H9 (cell line): Measurements from ENCODE around the gene ERMN. TPM values are rescaled to one million over a fixed set of nuclear protein-coding genes. Genes with fewer than 3 reads are reported as not detected.

Experiments used
- DNase-seq: peaks from one replicate; pipeline ENCODE4 v3.0.0-alpha.2; 2017
- H2AFZ ChIP-seq: one replicate; pipeline ENCODE4 v1.6.1; 2013; ENCODE audit warnings: mild to moderate bottlenecking, low read length, control low read depth, moderate library complexity
- H2AK5ac ChIP-seq: 2 replicates; pipeline ENCODE4 v1.6.1; 2013; ENCODE audit warnings: low read length, control low read depth, mixed read lengths; ENCODE audit not compliant: insufficient read length
- H2BK120ac ChIP-seq: one replicate; pipeline ENCODE4 v1.6.1; 2013; ENCODE audit warnings: low read depth, mild to moderate bottlenecking, low read length, control low read depth, inconsistent platforms; ENCODE audit not compliant: poor library complexity, severe bottlenecking
- H2BK12ac ChIP-seq: 2 replicates; pipeline ENCODE4 v1.6.1; 2013; ENCODE audit warnings: low read length, control low read depth, mixed read lengths, low read depth; ENCODE audit not compliant: insufficient read length
- H2BK15ac ChIP-seq: 2 replicates; pipeline ENCODE4 v1.6.1; 2013; ENCODE audit warnings: low read depth, low read length, control low read depth
- H2BK20ac ChIP-seq: one replicate; pipeline ENCODE4 v1.6.1; 2013; ENCODE audit warnings: low read depth, mild to moderate bottlenecking, low read length, control low read depth, inconsistent platforms; ENCODE audit not compliant: poor library complexity, severe bottlenecking
- H2BK5ac ChIP-seq: 2 replicates; pipeline ENCODE4 v1.6.1; 2013; ENCODE audit warnings: low read length, control low read depth, mixed read lengths; ENCODE audit not compliant: insufficient read length
- H3K14ac ChIP-seq: 2 replicates; pipeline ENCODE4 v1.6.1; 2013; ENCODE audit warnings: low read length, control low read depth; ENCODE audit not compliant: insufficient read depth
- H3K18ac ChIP-seq: 2 replicates; pipeline ENCODE4 v1.6.1; 2013; ENCODE audit warnings: low read depth, mild to moderate bottlenecking, mixed read lengths, low read length, control low read depth; ENCODE audit not compliant: insufficient read length
- H3K23ac ChIP-seq: 2 replicates; pipeline ENCODE4 v1.6.1; 2013; ENCODE audit warnings: low read length, control low read depth, mixed read lengths, low read depth; ENCODE audit not compliant: insufficient read length
- H3K23me2 ChIP-seq: 2 replicates; pipeline ENCODE4 v1.6.1; 2013; ENCODE audit warnings: low read depth, mild to moderate bottlenecking, mixed read lengths, low read length, control low read depth; ENCODE audit not compliant: insufficient read length, poor library complexity, severe bottlenecking
- H3K27ac ChIP-seq: 2 replicates; pipeline ENCODE4 v1.5.1; 2013; ENCODE audit warnings: low read length, control low read depth, mixed read lengths, low read depth; ENCODE audit not compliant: insufficient read length
- H3K27me3 ChIP-seq: 2 replicates; pipeline ENCODE4 v1.6.1; 2013; ENCODE audit warnings: low read length, control low read depth, inconsistent platforms; ENCODE audit not compliant: insufficient read depth
- H3K4ac ChIP-seq: 2 replicates; pipeline ENCODE4 v1.6.1; 2013; ENCODE audit warnings: low read depth, mild to moderate bottlenecking, control low read depth, inconsistent platforms, low read length, moderate library complexity
- H3K4me1 ChIP-seq: 2 replicates; pipeline ENCODE4 v1.6.1; 2013; ENCODE audit warnings: low read length, control low read depth, inconsistent platforms; ENCODE audit not compliant: insufficient read depth
- H3K4me2 ChIP-seq: 2 replicates; pipeline ENCODE4 v1.6.1; 2013; ENCODE audit warnings: low read length, control low read depth, mixed read lengths; ENCODE audit not compliant: insufficient read length, insufficient read depth
- H3K56ac ChIP-seq: 2 replicates; pipeline ENCODE4 v1.6.1; 2013; ENCODE audit warnings: low read depth, mild to moderate bottlenecking, mixed read lengths, low read length, control low read depth; ENCODE audit not compliant: insufficient read length
- H3K79me1 ChIP-seq: 2 replicates; pipeline ENCODE4 v1.6.1; 2013; ENCODE audit warnings: low read depth, mild to moderate bottlenecking, moderate library complexity, low read length, control low read depth, inconsistent platforms; ENCODE audit not compliant: insufficient read depth, poor library complexity, severe bottlenecking
- H3K79me2 ChIP-seq: 2 replicates; pipeline ENCODE4 v1.6.1; 2013; ENCODE audit warnings: low read length, control low read depth, inconsistent platforms; ENCODE audit not compliant: insufficient read depth
- H3K9ac ChIP-seq: 2 replicates; pipeline ENCODE4 v1.6.1; 2013; ENCODE audit warnings: low read length, control low read depth, mixed read lengths; ENCODE audit not compliant: insufficient read length; ENCODE audit errors: extremely low read depth
- H3K9me3 ChIP-seq: one replicate; pipeline ENCODE4 v1.6.1; 2013; ENCODE audit warnings: low read depth, low read length, inconsistent platforms; ENCODE audit not compliant: control insufficient read depth
- H3T11ph ChIP-seq: one replicate; pipeline ENCODE4 v1.6.1; 2013; ENCODE audit warnings: mild to moderate bottlenecking, low read length, control low read depth, inconsistent platforms
- H4K20me1 ChIP-seq: one replicate; pipeline ENCODE4 v1.6.1; 2013; ENCODE audit not compliant: control insufficient read depth, insufficient read length, insufficient read depth
- H4K5ac ChIP-seq: 2 replicates; pipeline ENCODE4 v1.6.1; 2013; ENCODE audit warnings: low read depth, mild to moderate bottlenecking, mixed read lengths, low read length, control low read depth; ENCODE audit not compliant: insufficient read length
- H4K8ac ChIP-seq: replicated peaks from 2 replicates; pipeline ENCODE4 v1.6.1; 2013; ENCODE audit warnings: low read length, control low read depth, mixed read lengths, low read depth; ENCODE audit not compliant: insufficient read length
- H4K91ac ChIP-seq: 2 replicates; pipeline ENCODE4 v1.6.1; 2013; ENCODE audit warnings: low read depth, mild to moderate bottlenecking, moderate library complexity, mixed read lengths, low read length, control low read depth; ENCODE audit not compliant: insufficient read length
- H3K27ac Mint-ChIP-seq, 3 experiments: 2 replicates in 2 of 3; 3 replicates in 1 of 3; pipeline ENCODE4 v1.8.0; 2020 to 2021; ENCODE audit warnings: mixed read lengths in 3 of 3, mild to moderate bottlenecking in 1 of 3, moderate library complexity in 1 of 3
- H3K27me3 Mint-ChIP-seq: 2 replicates; pipeline ENCODE4 v1.8.0; 2021; ENCODE audit warnings: low read depth, mild to moderate bottlenecking, moderate library complexity, mixed read lengths
- H3K36me3 Mint-ChIP-seq, 3 experiments: 2 replicates in 2 of 3; 3 replicates in 1 of 3; pipeline ENCODE4 v1.8.0; 2020 to 2021; ENCODE audit warnings: low read depth in 3 of 3, mixed read lengths in 3 of 3; ENCODE audit not compliant: insufficient read depth in 1 of 3
- H3K4me1 Mint-ChIP-seq, 2 experiments: 2 replicates each; pipeline ENCODE4 v1.8.0; 2020; ENCODE audit warnings: mixed read lengths in 2 of 2
- H3K4me3 Mint-ChIP-seq, 2 experiments: 2 replicates in 1 of 2; 3 replicates in 1 of 2; pipeline ENCODE4 v1.8.0; 2020 to 2021; ENCODE audit warnings: mild to moderate bottlenecking in 2 of 2, mixed read lengths in 2 of 2, moderate library complexity in 1 of 2
- H3K9me3 Mint-ChIP-seq, 2 experiments: 2 replicates in 1 of 2; 3 replicates in 1 of 2; pipeline ENCODE4 v1.8.0; 2020; ENCODE audit warnings: mild to moderate bottlenecking in 2 of 2, mixed read lengths in 2 of 2, moderate library complexity in 1 of 2
- WGBS: extraction: QIAGEN DNeasy Blood & Tissue Kit; methylation state at CpG from one replicate; pipeline ENCODE4 v1.1.7; 2013; ENCODE audit warnings: missing lambda C conversion rate, low lambda C conversion rate, mixed read lengths; ENCODE audit not compliant: insufficient read length; ENCODE audit errors: extremely low coverage; 5-methylcytosine and 5-hydroxymethylcytosine counted together
- total RNA-seq: library from RNA; stranded (reverse); gene quantifications from 2 replicates; pipeline ENCODE4 v1.2.1, GENCODE V29; 2021
- TF ChIP-seq, protein P1 (sequence below): fragments of 200-600 bp; sonication (generic); conservative IDR thresholded peaks from 3 replicates; pipeline ENCODE4 v1.8.0; 2021; ENCODE audit warnings: antibody characterized with exemption, mild to moderate bottlenecking

Gene ERMN
- total RNA-seq, 1 experiment from 2014 or later: 0.48 TPM

DNA sequence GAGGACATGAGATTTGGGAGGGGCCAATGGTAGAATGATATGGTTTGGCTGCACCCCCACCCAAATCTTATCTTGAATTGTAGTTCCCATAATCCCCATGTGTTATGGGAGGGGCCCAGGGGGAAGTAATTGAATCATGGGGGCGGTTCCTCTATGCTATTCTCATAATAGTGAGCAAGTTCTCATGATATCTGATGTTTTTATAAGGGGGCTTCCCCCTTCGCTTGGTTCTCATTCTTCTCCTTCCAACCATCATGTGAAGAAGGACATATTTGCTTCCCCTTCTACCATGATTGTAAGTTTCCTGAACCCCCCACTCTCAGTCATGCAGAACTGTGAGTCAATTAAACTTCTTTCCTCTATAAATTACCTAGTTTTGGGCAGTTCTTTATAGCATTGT is 37.0 kb upstream of the ERMN start:
- no peak overlapping the region for H3T11ph ChIP-seq
- Mint-ChIP-seq H3K9me3 (peaks cover 20 to 22% of the 10 kb centered on the region in 2 experiments), H3K36me3 (peaks cover 7 to 22% (median 12%) of the 10 kb centered on the region in 3 experiments), H3K27ac (no peak overlapping the region), H3K27me3 (no peaks in the 10 kb centered on the region; the same call in none of the 2 replicates), H3K4me3 (no peak overlapping the region), H3K4me1 (no peaks in the 10 kb centered on the region)
- no peak overlapping the region for H4K5ac ChIP-seq
- H3K4me1 ChIP-seq: no peaks in the 10 kb centered on the region
- H4K8ac ChIP-seq: no peak overlapping the region
- H3K14ac ChIP-seq: no peak overlapping the region
- no peak overlapping the region for H2BK15ac ChIP-seq
- H3K4me2 ChIP-seq: no peak overlapping the region
- H2BK20ac ChIP-seq: no peak overlapping the region
- H3K18ac ChIP-seq: no peak overlapping the region
- H3K23ac ChIP-seq: no peak overlapping the region
- no peak overlapping the region for H3K9ac ChIP-seq
- H2BK5ac ChIP-seq: no peak overlapping the region
- WGBS: no CpG with 5 or more reads among the region's 2 CpGs
- H3K79me2 ChIP-seq: no peaks in the 10 kb centered on the region
- no peaks in the 10 kb centered on the region for H3K27me3 ChIP-seq
- H3K27ac ChIP-seq: no peak overlapping the region
- H3K79me1 ChIP-seq: no peaks in the 10 kb centered on the region
- H3K56ac ChIP-seq: no peak overlapping the region
- H3K4ac ChIP-seq: no peak overlapping the region
- no peak overlapping the region for H2BK12ac ChIP-seq
- TF ChIP-seq, protein P1, sequence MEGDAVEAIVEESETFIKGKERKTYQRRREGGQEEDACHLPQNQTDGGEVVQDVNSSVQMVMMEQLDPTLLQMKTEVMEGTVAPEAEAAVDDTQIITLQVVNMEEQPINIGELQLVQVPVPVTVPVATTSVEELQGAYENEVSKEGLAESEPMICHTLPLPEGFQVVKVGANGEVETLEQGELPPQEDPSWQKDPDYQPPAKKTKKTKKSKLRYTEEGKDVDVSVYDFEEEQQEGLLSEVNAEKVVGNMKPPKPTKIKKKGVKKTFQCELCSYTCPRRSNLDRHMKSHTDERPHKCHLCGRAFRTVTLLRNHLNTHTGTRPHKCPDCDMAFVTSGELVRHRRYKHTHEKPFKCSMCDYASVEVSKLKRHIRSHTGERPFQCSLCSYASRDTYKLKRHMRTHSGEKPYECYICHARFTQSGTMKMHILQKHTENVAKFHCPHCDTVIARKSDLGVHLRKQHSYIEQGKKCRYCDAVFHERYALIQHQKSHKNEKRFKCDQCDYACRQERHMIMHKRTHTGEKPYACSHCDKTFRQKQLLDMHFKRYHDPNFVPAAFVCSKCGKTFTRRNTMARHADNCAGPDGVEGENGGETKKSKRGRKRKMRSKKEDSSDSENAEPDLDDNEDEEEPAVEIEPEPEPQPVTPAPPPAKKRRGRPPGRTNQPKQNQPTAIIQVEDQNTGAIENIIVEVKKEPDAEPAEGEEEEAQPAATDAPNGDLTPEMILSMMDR: no peak
- H2BK120ac ChIP-seq: no peak overlapping the region
- H2AFZ ChIP-seq: no peak overlapping the region
- no peak overlapping the region for H4K91ac ChIP-seq
- H3K23me2 ChIP-seq: no peaks in the 10 kb centered on the region
- H4K20me1 ChIP-seq: no peaks in the 10 kb centered on the region
- no peak for DNase-seq
- H2AK5ac ChIP-seq: no peak overlapping the region
- H3K9me3 ChIP-seq: no peaks in the 10 kb centered on the region
